PC-3 (cell line): Measurements from ENCODE around the gene CHD1. TPM values are rescaled to one million over a fixed set of nuclear protein-coding genes. Genes with fewer than 3 reads are reported as not detected.

ENCODE experiments used
- ATAC-seq: fragments of 200-7000 bp; cut with Tn5 transposase; 2 replicates; pipeline ENCODE4 v1.9.1; 2020; ENCODE audit warnings: mild to moderate bottlenecking, moderate library complexity
- BruUV-seq: library from RNA; stranded (reverse); fragments of 400-500 nt; replicated peaks from 2 replicates; lab custom pipeline; 2021; lab: Mats Ljungman, UMichigan
- CTCF ChIA-PET: fragments of 300-600 bp; sonication (Branson Sonifier 250); formaldehyde crosslinking; loops from one replicate; lab custom pipeline; 2022; ENCODE audit warnings: antibody characterized with exemption; lab: Charles Lee
- POLR2A ChIA-PET: fragments of 300-600 bp; sonication (Branson Sonifier 250); formaldehyde crosslinking; loops from one replicate; lab custom pipeline; 2022; ENCODE audit warnings: antibody characterized with exemption; ENCODE audit not compliant: unreplicated experiment; lab: Charles Lee
- DNase-seq: peaks from one replicate; pipeline ENCODE4 v3.0.0-alpha.2; 2015
- H2AFZ ChIP-seq: fragments of 300-600 bp; sonication (generic); 2 replicates; pipeline ENCODE4 v1.6.0; 2016; ENCODE audit warnings: antibody characterized with exemption, low read length
- H3F3A ChIP-seq: fragments of 300-600 bp; sonication (generic); one replicate; pipeline ENCODE4 v1.6.0; 2017; ENCODE audit warnings: antibody characterized with exemption, low read length, control low read depth, mild to moderate bottlenecking; ENCODE audit not compliant: unreplicated experiment
- H3K27ac ChIP-seq: fragments of 300-600 bp; sonication (generic); 2 replicates; pipeline ENCODE4 v1.5.1; 2016; ENCODE audit warnings: mild to moderate bottlenecking, low read length
- H3K27me3 ChIP-seq: fragments of 300-600 bp; sonication (generic); 2 replicates; pipeline ENCODE4 v1.6.1; 2016; ENCODE audit warnings: low read length, mixed read lengths
- H3K36me3 ChIP-seq: fragments of 300-600 bp; sonication (generic); 2 replicates; pipeline ENCODE4 v1.6.1; 2016; ENCODE audit warnings: low read depth, mixed run types, low read length, mixed read lengths
- H3K4me1 ChIP-seq: fragments of 300-600 bp; sonication (generic); 2 replicates; pipeline ENCODE4 v1.5.1; 2016; ENCODE audit warnings: low read length; ENCODE audit not compliant: insufficient read depth
- H3K4me2 ChIP-seq: fragments of 300-600 bp; sonication (generic); 2 replicates; pipeline ENCODE4 v1.6.0; 2016; ENCODE audit warnings: low read length
- H3K4me3 ChIP-seq: fragments of 300-600 bp; sonication (generic); 2 replicates; pipeline ENCODE4 v1.5.1; 2016; ENCODE audit warnings: mild to moderate bottlenecking, low read length, mixed read lengths
- H3K79me2 ChIP-seq: fragments of 300-600 bp; sonication (generic); 2 replicates; pipeline ENCODE4 v1.6.1; 2017; ENCODE audit warnings: low read length, mixed read lengths
- H3K9ac ChIP-seq: fragments of 300-600 bp; sonication (generic); 2 replicates; pipeline ENCODE4 v1.6.0; 2016; ENCODE audit warnings: mild to moderate bottlenecking, low read length
- H3K9me2 ChIP-seq: fragments of 300-600 bp; sonication (generic); replicated peaks from 2 replicates; pipeline ENCODE4 v1.6.1; 2016; ENCODE audit warnings: mixed run types, low read length, mixed read lengths
- H3K9me3 ChIP-seq: fragments of 300-600 bp; sonication (generic); 2 replicates; pipeline ENCODE4 v1.6.1; 2016; ENCODE audit warnings: low read length, mixed read lengths
- H4K20me1 ChIP-seq: fragments of 300-600 bp; sonication (generic); 2 replicates; pipeline ENCODE4 v1.6.1; 2016; ENCODE audit warnings: low read length, mixed read lengths
- CTCF ChIP-seq: fragments of 300-600 bp; sonication (generic); conservative IDR thresholded peaks from 2 replicates; pipeline ENCODE4 v1.5.1; 2017; ENCODE audit warnings: antibody characterized with exemption, low read depth, mild to moderate bottlenecking, low read length
- EZH2 ChIP-seq: fragments of 300-600 bp; sonication (generic); IDR thresholded peaks from one replicate; pipeline ENCODE4 v1.6.1; 2017; ENCODE audit warnings: antibody characterized with exemption, mild to moderate bottlenecking, low read length; ENCODE audit not compliant: unreplicated experiment
- EZH2phosphoT487 ChIP-seq: fragments of 300-600 bp; sonication (generic); IDR thresholded peaks from 2 replicates; pipeline ENCODE4 v1.6.1; 2018; ENCODE audit warnings: mild to moderate bottlenecking, antibody characterized with exemption, low read length, borderline replicate concordance
- intact Hi-C: fragments of 100-400 bp; cut with micrococcal nuclease; formaldehyde crosslinking; loops from 2 replicates; pipeline ENCODE4 v1.9.0; 2023
- total RNA-seq: library from RNA; depleted of rRNA; stranded (reverse); fragments of >200 nt; gene quantifications from 2 replicates; pipeline ENCODE4 v1.2.3, GENCODE V29; 2014

CHD1 gene
- total RNA-seq, 1 experiment from 2014 or later: 45.9 TPM

- DNase-seq: no peak
- Histone ChIP-seq H3K36me3 (no peaks in the 10 kb centered on the region), H3K4me3 (no peak overlapping the region), H2AFZ (no peak overlapping the region), H3K27me3 (no peaks in the 10 kb centered on the region), H3K4me1 (no peaks in the 10 kb centered on the region), H3K9ac (no peak overlapping the region), H3K27ac (no peak overlapping the region), H3F3A (no peaks in the 10 kb centered on the region), H3K9me3 (no peaks in the 10 kb centered on the region), H3K79me2 (no peaks in the 10 kb centered on the region), H3K9me2 (no peaks in the 10 kb centered on the region), H3K4me2 (no peak overlapping the region), H4K20me1 (no peaks in the 10 kb centered on the region)
- intact Hi-C loops: no loop called here
- CTCF ChIA-PET: no interaction called here
- no TSS peak for BruUV-seq
- POLR2A ChIA-PET: no interaction called here
- TF ChIP-seq EZH2 (no peak), EZH2phosphoT487 (no peak), CTCF (no peak)
- no peak for ATAC-seq
Measured at GRCh38 chr5:98825582-98826375, 103.0 kb downstream of the CHD1 start.

- Histone ChIP-seq H3K27me3 (no peaks in the 10 kb centered on the region), H3K4me1 (no peaks in the 10 kb centered on the region), H3K36me3 (no peaks in the 10 kb centered on the region), H2AFZ (no peak overlapping the region), H3K27ac (no peak overlapping the region), H3K4me2 (no peak overlapping the region), H3K9ac (no peak overlapping the region), H3K4me3 (no peak overlapping the region), H3K79me2 (no peaks in the 10 kb centered on the region), H3K9me3 (no peaks in the 10 kb centered on the region), H3K9me2 (no peaks in the 10 kb centered on the region), H4K20me1 (no peaks in the 10 kb centered on the region), H3F3A (no peaks in the 10 kb centered on the region)
- ChIA-PET CTCF (no interaction called here), POLR2A (no interaction called here)
- no TSS peak for BruUV-seq
- DNase-seq (no peak), ATAC-seq (no peak)
- intact Hi-C loops: no loop called here
- TF ChIP-seq CTCF: no peak
- TF ChIP-seq EZH2phosphoT487: no peak
- TF ChIP-seq EZH2: no peak
Measured at GRCh38 chr5:98816582-98817222, 112.1 kb downstream of the CHD1 start.

- Histone ChIP-seq H4K20me1 (no peaks in the 10 kb centered on the region), H3K9me2 (no peaks in the 10 kb centered on the region)
- intact Hi-C loops: no loop called here
Measured at GRCh38 chr5:98813755-98814154, 115.1 kb downstream of the CHD1 start.

More at GRCh38 chr5:98813755-98814154, 115.1 kb downstream of the CHD1 start:
- Histone ChIP-seq H3F3A (no peaks in the 10 kb centered on the region), H3K36me3 (no peaks in the 10 kb centered on the region), H3K79me2 (no peaks in the 10 kb centered on the region), H3K9me3 (no peaks in the 10 kb centered on the region), H3K9ac (no peak overlapping the region), H3K4me2 (no peak overlapping the region), H2AFZ (no peak overlapping the region), H3K27ac (no peak overlapping the region), H3K4me3 (no peak overlapping the region), H3K27me3 (no peaks in the 10 kb centered on the region), H3K4me1 (no peaks in the 10 kb centered on the region)
- POLR2A ChIA-PET: no interaction called here
- TF ChIP-seq EZH2: no peak
- no peak for TF ChIP-seq CTCF
- no peak for TF ChIP-seq EZH2phosphoT487
- ATAC-seq (no peak), DNase-seq (peak; percentile 22)
- no TSS peak for BruUV-seq
- CTCF ChIA-PET: no interaction called here
